Measurements from ENCODE around the gene NAV2. TPM values are rescaled to one million over a fixed set of nuclear protein-coding genes. Genes with fewer than 3 reads are reported as not detected.

Gene NAV2
- total RNA-seq, 1 experiment from 2014 or later = 2.1 TPM

DNA sequence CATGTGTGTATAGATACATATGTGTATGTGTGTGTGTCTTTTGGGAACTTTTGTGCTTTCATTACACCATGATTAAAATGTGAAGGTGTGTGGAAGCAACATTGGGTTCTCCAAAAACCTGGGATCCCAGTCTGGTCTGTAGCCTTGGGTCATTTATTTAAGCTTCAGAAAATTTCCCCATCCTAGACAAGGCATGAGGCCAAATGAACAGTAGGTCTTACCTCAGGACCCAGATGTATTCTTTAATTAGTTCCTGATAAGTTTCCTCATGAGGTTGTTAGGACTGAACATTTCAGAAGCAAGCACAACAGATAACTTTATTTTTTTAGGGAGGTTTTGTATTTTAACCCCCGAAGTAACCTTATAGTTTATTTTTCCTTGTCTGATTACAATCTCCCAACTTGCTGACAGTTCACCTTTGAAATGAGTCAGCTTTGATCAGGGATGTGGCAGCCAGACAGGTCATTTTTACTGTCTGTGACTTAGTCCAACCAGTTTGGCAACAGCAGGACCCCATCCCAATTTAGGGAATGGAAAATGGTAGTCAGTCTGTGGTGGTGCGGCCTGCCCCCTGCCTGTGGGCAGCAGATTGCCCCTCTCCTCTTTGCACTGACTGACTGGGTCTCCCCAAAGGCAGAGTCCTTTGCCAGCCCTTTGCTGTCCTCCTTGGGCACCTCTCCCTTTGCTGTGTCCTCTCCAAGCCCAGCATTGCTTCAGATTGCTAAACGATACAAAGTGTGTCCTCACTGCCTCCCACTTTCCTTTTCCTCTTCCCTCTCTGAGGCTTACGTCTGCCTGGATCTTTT, 88.3 kb downstream of the NAV2 start (continued):
- TF ChIP-seq REST (IDR thresholded peaks at IDR 0.05; ENCODE audit: low read depth) (no peak), POLR2AphosphoS5 (IDR thresholded peaks at IDR 0.05; ENCODE audit: low read depth, low read length) (no peak), ELF1 (IDR thresholded peaks at IDR 0.05; ENCODE audit: borderline replicate concordance, low read depth) (no peak), FOSL1 (IDR thresholded peaks at IDR 0.05; ENCODE audit: low read depth) (peak; percentile 10; the same call in 1 of the 2 replicates), CTCF (IDR thresholded peaks at IDR 0.05 in 2 of 3, conservative IDR thresholded peaks at IDR 0.05 in 1 of 3; ENCODE audit: borderline replicate concordance in 1 of 3, insufficient read depth in 1 of 3, low read depth in 2 of 3, low read length in 2 of 3) (peak in 2 of 3 experiments; percentile 21 to 24; a peak in 1 of 6 replicates), SRF (IDR thresholded peaks at IDR 0.05; ENCODE audit: low read depth) (no peak), CBX3 (IDR thresholded peaks at IDR 0.05; ENCODE audit: low read depth) (no peak), RAD21 (IDR thresholded peaks at IDR 0.05; ENCODE audit: low read depth) (0 out of 2 replicates have a peak, but pooled peaks have one; percentile 4), EGR1 (IDR thresholded peaks at IDR 0.05; ENCODE audit: low read depth) (no peak), SP1 (IDR thresholded peaks at IDR 0.05; ENCODE audit: low read depth) (no peak), EZH2phosphoT487 (IDR thresholded peaks at IDR 0.05; ENCODE audit: borderline replicate concordance) (no peak)
- TF ChIP-seq, protein P1, sequence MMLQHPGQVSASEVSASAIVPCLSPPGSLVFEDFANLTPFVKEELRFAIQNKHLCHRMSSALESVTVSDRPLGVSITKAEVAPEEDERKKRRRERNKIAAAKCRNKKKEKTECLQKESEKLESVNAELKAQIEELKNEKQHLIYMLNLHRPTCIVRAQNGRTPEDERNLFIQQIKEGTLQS (IDR thresholded peaks at IDR 0.05) = no peak

All from HCT116 (cell line).